Neural cell (in vitro differentiated cells): ENCODE measurements around the gene CHAF1B.

Experiments used
- CTCF ChIP-seq: fragments of 450-650 bp; IDR thresholded peaks from 2 replicates; pipeline ENCODE4 v1.5.1; 2014; ENCODE audit warnings: antibody characterized with exemption, mild to moderate bottlenecking, moderate library complexity; ENCODE audit not compliant: poor library complexity, severe bottlenecking
- EP300 ChIP-seq: fragments of 450-650 bp; conservative IDR thresholded peaks from 2 replicates; pipeline ENCODE4 v1.6.1; 2014; ENCODE audit warnings: antibody characterized with exemption, mild to moderate bottlenecking, moderate library complexity; ENCODE audit not compliant: poor library complexity, severe bottlenecking
- EZH2 ChIP-seq: fragments of 200-600, 300-800 bp; shearing (Covaris generic), sonication (generic); IDR thresholded peaks from 2 replicates; pipeline ENCODE4 v1.6.1; 2014; ENCODE audit warnings: antibody characterized with exemption, low read length, borderline replicate concordance, mild to moderate bottlenecking; ENCODE audit not compliant: insufficient read depth, poor library complexity, severe bottlenecking
- POLR2AphosphoS5 ChIP-seq: IDR thresholded peaks from 2 replicates; pipeline ENCODE4 v1.6.1; 2012
- REST ChIP-seq: IDR thresholded peaks from 2 replicates; pipeline ENCODE4 v1.6.1; 2012; ENCODE audit warnings: borderline replicate concordance

GRCh38 chr21:36460866-36461265, 75.7 kb downstream of the CHAF1B start:
- TF ChIP-seq CTCF (no peak), EZH2 (no peak), REST (no peak), EP300 (no peak), POLR2AphosphoS5 (no peak)
